ENCODE results near the gene STOML3. TPM values are rescaled to one million over a fixed set of nuclear protein-coding genes. Genes with fewer than 3 reads are reported as not detected.

STOML3 gene
- polyA plus RNA-seq, 1 of the 3 experiments (the other 2 are of a cell fraction): not detected

DNA sequence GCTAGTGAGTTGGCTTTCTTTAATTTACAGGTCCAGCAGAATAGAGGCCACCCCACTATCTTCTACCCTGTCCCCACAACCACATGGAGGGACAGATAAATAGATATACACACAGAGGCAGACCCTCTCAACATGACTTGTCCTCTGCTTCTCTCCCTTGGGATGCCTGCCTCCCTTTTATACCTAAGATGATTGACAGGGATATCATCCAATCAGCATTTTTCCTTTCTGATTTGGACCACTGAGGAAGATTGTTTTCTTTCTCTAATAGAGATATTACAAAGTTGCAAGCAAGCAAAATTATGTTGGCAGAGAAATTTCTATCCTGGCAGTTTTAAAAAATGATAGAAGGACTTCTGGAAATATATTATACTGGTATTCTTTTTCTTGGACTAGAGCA lies 35.8 kb downstream of the STOML3 start:
- ChIA-PET CTCF (no interaction called here), POLR2A (no interaction called here)
- Histone ChIP-seq H3K9me3 (no peaks in the 10 kb centered on the region), H3K27me3 (ENCODE audit: insufficient read depth) (no peaks in the 10 kb centered on the region), H3K27ac (ENCODE audit: low read depth in 2 of 2, low read length in 1 of 2) (no peak overlapping the region), H3K4me3 (ENCODE audit: low read depth in 2 of 2, low read length in 1 of 2) (no peak overlapping the region), H4K20me1 (ENCODE audit: insufficient read depth) (no peaks in the 10 kb centered on the region), H3K9me2 (no peaks in the 10 kb centered on the region), H3F3A (replicated peaks; ENCODE audit: insufficient read depth) (no peaks in the 10 kb centered on the region), H3K79me2 (ENCODE audit: insufficient read depth) (no peaks in the 10 kb centered on the region), H3K36me3 (replicated peaks in 1 of 2; ENCODE audit: control insufficient read depth in 1 of 2, insufficient read depth in 2 of 2, low read length in 1 of 2) (no peaks in the 10 kb centered on the region), H3K4me1 (ENCODE audit: control insufficient read depth in 1 of 2, insufficient read depth in 2 of 2, low read depth in 1 of 2, low read length in 1 of 2) (no peaks in the 10 kb centered on the region), H2AFZ (ENCODE audit: low read depth) (no peak overlapping the region), H3K9ac (no peak overlapping the region), H3K4me2 (no peak overlapping the region)
- DNase-seq: no peak
- TF ChIP-seq, protein P1, sequence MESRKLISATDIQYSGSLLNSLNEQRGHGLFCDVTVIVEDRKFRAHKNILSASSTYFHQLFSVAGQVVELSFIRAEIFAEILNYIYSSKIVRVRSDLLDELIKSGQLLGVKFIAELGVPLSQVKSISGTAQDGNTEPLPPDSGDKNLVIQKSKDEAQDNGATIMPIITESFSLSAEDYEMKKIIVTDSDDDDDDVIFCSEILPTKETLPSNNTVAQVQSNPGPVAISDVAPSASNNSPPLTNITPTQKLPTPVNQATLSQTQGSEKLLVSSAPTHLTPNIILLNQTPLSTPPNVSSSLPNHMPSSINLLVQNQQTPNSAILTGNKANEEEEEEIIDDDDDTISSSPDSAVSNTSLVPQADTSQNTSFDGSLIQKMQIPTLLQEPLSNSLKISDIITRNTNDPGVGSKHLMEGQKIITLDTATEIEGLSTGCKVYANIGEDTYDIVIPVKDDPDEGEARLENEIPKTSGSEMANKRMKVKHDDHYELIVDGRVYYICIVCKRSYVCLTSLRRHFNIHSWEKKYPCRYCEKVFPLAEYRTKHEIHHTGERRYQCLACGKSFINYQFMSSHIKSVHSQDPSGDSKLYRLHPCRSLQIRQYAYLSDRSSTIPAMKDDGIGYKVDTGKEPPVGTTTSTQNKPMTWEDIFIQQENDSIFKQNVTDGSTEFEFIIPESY (IDR thresholded peaks at IDR 0.05; ENCODE audit: borderline replicate concordance, low read depth): no peak
- no peak for TF ChIP-seq YY1 (IDR thresholded peaks at IDR 0.05; ENCODE audit: low read depth)
- TF ChIP-seq RFX5 (IDR thresholded peaks at IDR 0.05; ENCODE audit: low read length): no peak
- TF ChIP-seq TAF1 (IDR thresholded peaks at IDR 0.05; ENCODE audit: borderline replicate concordance, low read depth, low read length): no peak
- TF ChIP-seq, protein P2, sequence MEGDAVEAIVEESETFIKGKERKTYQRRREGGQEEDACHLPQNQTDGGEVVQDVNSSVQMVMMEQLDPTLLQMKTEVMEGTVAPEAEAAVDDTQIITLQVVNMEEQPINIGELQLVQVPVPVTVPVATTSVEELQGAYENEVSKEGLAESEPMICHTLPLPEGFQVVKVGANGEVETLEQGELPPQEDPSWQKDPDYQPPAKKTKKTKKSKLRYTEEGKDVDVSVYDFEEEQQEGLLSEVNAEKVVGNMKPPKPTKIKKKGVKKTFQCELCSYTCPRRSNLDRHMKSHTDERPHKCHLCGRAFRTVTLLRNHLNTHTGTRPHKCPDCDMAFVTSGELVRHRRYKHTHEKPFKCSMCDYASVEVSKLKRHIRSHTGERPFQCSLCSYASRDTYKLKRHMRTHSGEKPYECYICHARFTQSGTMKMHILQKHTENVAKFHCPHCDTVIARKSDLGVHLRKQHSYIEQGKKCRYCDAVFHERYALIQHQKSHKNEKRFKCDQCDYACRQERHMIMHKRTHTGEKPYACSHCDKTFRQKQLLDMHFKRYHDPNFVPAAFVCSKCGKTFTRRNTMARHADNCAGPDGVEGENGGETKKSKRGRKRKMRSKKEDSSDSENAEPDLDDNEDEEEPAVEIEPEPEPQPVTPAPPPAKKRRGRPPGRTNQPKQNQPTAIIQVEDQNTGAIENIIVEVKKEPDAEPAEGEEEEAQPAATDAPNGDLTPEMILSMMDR (IDR thresholded peaks at IDR 0.05): no peak
- TF ChIP-seq, protein P3, sequence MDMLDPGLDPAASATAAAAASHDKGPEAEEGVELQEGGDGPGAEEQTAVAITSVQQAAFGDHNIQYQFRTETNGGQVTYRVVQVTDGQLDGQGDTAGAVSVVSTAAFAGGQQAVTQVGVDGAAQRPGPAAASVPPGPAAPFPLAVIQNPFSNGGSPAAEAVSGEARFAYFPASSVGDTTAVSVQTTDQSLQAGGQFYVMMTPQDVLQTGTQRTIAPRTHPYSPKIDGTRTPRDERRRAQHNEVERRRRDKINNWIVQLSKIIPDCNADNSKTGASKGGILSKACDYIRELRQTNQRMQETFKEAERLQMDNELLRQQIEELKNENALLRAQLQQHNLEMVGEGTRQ (IDR thresholded peaks at IDR 0.05; ENCODE audit: borderline replicate concordance, low read depth, low read length): no peak
- TF ChIP-seq CHD2 (IDR thresholded peaks at IDR 0.05; ENCODE audit: low read length, partially characterized antibody): no peak
- TF ChIP-seq GABPA (IDR thresholded peaks at IDR 0.05; ENCODE audit: low read depth): no peak
- TF ChIP-seq FOXJ3 (CRISPR knock-in tag; IDR thresholded peaks at IDR 0.05): no peak
- no peak for TF ChIP-seq EZH2phosphoT487 (IDR thresholded peaks at IDR 0.05; ENCODE audit: borderline replicate concordance, low read depth)
- no peak for TF ChIP-seq TCF12 (IDR thresholded peaks at IDR 0.05)
- TF ChIP-seq, protein P4, sequence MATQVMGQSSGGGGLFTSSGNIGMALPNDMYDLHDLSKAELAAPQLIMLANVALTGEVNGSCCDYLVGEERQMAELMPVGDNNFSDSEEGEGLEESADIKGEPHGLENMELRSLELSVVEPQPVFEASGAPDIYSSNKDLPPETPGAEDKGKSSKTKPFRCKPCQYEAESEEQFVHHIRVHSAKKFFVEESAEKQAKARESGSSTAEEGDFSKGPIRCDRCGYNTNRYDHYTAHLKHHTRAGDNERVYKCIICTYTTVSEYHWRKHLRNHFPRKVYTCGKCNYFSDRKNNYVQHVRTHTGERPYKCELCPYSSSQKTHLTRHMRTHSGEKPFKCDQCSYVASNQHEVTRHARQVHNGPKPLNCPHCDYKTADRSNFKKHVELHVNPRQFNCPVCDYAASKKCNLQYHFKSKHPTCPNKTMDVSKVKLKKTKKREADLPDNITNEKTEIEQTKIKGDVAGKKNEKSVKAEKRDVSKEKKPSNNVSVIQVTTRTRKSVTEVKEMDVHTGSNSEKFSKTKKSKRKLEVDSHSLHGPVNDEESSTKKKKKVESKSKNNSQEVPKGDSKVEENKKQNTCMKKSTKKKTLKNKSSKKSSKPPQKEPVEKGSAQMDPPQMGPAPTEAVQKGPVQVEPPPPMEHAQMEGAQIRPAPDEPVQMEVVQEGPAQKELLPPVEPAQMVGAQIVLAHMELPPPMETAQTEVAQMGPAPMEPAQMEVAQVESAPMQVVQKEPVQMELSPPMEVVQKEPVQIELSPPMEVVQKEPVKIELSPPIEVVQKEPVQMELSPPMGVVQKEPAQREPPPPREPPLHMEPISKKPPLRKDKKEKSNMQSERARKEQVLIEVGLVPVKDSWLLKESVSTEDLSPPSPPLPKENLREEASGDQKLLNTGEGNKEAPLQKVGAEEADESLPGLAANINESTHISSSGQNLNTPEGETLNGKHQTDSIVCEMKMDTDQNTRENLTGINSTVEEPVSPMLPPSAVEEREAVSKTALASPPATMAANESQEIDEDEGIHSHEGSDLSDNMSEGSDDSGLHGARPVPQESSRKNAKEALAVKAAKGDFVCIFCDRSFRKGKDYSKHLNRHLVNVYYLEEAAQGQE (IDR thresholded peaks at IDR 0.05; ENCODE audit: low read depth, low read length): no peak
- TF ChIP-seq FOXM1 (IDR thresholded peaks at IDR 0.05; ENCODE audit: low read depth): no peak
- no peak for TF ChIP-seq SIN3A (IDR thresholded peaks at IDR 0.05; ENCODE audit: borderline replicate concordance, low read depth, low read length)
- no peak for TF ChIP-seq NFIC (IDR thresholded peaks at IDR 0.05; ENCODE audit: borderline replicate concordance)
- TF ChIP-seq EP300 (IDR thresholded peaks at IDR 0.05; ENCODE audit: borderline replicate concordance in 1 of 2, low read depth in 1 of 2, low read length in 1 of 2): no peak

Measured in SK-N-SH (cell line).